DOHH2 (cell line): ENCODE data around the gene ITPR3.

ENCODE experiments used
- H3F3A ChIP-seq: fragments of 200-600 bp; sonication (generic), shearing (Covaris generic); 2 replicates; pipeline ENCODE4 v1.6.0; 2016; ENCODE audit warnings: antibody characterized with exemption, mild to moderate bottlenecking; ENCODE audit not compliant: control insufficient read depth, insufficient read depth
- H3K27ac ChIP-seq: fragments of 200-600 bp; sonication (generic); 2 replicates; pipeline ENCODE4 v1.5.1; 2014; ENCODE audit warnings: low read depth, mild to moderate bottlenecking, low read length, moderate library complexity
- H3K27me3 ChIP-seq: fragments of 200-600 bp; sonication (generic); 2 replicates; pipeline ENCODE4 v1.6.1; 2014; ENCODE audit warnings: mild to moderate bottlenecking, low read length, mixed read lengths; ENCODE audit not compliant: control insufficient read depth
- H3K36me3 ChIP-seq: fragments of 200-600 bp; sonication (generic); 2 replicates; pipeline ENCODE4 v1.6.1; 2014; ENCODE audit warnings: mild to moderate bottlenecking, low read length, moderate library complexity, mixed read lengths; ENCODE audit not compliant: control insufficient read depth
- H3K4me1 ChIP-seq: fragments of 200-600 bp; sonication (generic); 2 replicates; pipeline ENCODE4 v1.6.1; 2014; ENCODE audit warnings: mild to moderate bottlenecking, low read length, mixed read lengths; ENCODE audit not compliant: control insufficient read depth
- H3K4me2 ChIP-seq: fragments of 200-600 bp; sonication (generic); 2 replicates; pipeline ENCODE4 v1.6.0; 2014; ENCODE audit warnings: mild to moderate bottlenecking, low read length, moderate library complexity
- H3K4me3 ChIP-seq: fragments of 200-600 bp; sonication (generic); 2 replicates; pipeline ENCODE4 v1.5.1; 2014; ENCODE audit warnings: mild to moderate bottlenecking, low read length, mixed read lengths
- H3K79me2 ChIP-seq: fragments of 200-600 bp; sonication (generic); 2 replicates; pipeline ENCODE4 v1.6.1; 2014; ENCODE audit warnings: mild to moderate bottlenecking, low read length, mixed read lengths; ENCODE audit not compliant: control insufficient read depth
- H3K9me2 ChIP-seq: fragments of 200-600 bp; sonication (generic); replicated peaks from 2 replicates; pipeline ENCODE4 v1.6.1; 2014; ENCODE audit warnings: mild to moderate bottlenecking, low read length, mixed read lengths; ENCODE audit not compliant: control insufficient read depth
- H3K9me3 ChIP-seq: fragments of 200-600 bp; sonication (generic); 2 replicates; pipeline ENCODE4 v1.6.1; 2014; ENCODE audit warnings: antibody characterized with exemption, low read length, mixed read lengths; ENCODE audit not compliant: control insufficient read depth, insufficient read depth
- H4K20me1 ChIP-seq: fragments of 200-600 bp; sonication (generic); 2 replicates; pipeline ENCODE4 v1.6.0; 2014; ENCODE audit warnings: low read depth, mild to moderate bottlenecking, antibody characterized with exemption, low read length, moderate library complexity; ENCODE audit not compliant: control insufficient read depth, insufficient read depth
- EZH2phosphoT487 ChIP-seq: fragments of 200-600 bp; sonication (generic); IDR thresholded peaks from 2 replicates; pipeline ENCODE4 v1.6.1; 2017; ENCODE audit warnings: borderline replicate concordance, mild to moderate bottlenecking, antibody characterized with exemption, low read length, moderate library complexity, mixed read lengths
- TF ChIP-seq, protein P1 (sequence below): fragments of 200-600 bp; sonication (generic); IDR thresholded peaks from one replicate; pipeline ENCODE4 v1.5.1; 2014; ENCODE audit warnings: antibody characterized with exemption, mild to moderate bottlenecking, low read depth, low read length; ENCODE audit not compliant: poor library complexity, severe bottlenecking

ITPR3 gene

GRCh38 chr6:33676416-33677142 lies 55.5 kb downstream of the ITPR3 start:
- TF ChIP-seq, protein P1, sequence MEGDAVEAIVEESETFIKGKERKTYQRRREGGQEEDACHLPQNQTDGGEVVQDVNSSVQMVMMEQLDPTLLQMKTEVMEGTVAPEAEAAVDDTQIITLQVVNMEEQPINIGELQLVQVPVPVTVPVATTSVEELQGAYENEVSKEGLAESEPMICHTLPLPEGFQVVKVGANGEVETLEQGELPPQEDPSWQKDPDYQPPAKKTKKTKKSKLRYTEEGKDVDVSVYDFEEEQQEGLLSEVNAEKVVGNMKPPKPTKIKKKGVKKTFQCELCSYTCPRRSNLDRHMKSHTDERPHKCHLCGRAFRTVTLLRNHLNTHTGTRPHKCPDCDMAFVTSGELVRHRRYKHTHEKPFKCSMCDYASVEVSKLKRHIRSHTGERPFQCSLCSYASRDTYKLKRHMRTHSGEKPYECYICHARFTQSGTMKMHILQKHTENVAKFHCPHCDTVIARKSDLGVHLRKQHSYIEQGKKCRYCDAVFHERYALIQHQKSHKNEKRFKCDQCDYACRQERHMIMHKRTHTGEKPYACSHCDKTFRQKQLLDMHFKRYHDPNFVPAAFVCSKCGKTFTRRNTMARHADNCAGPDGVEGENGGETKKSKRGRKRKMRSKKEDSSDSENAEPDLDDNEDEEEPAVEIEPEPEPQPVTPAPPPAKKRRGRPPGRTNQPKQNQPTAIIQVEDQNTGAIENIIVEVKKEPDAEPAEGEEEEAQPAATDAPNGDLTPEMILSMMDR: no peak
- TF ChIP-seq EZH2phosphoT487: no peak
- H3K4me1 ChIP-seq: peaks cover 10% of the 10 kb centered on the region
- no peak overlapping the region for H3K4me2 ChIP-seq
- no peak overlapping the region for H3K4me3 ChIP-seq
- no peaks in the 10 kb centered on the region for H3K9me2 ChIP-seq
- H3K27me3 ChIP-seq: no peaks in the 10 kb centered on the region
- H3F3A ChIP-seq: no peaks in the 10 kb centered on the region
- H4K20me1 ChIP-seq: 0 out of 2 replicates have a peak, but pooled peaks cover under 1% of the 10 kb centered on the region
- peaks cover 94% of the 10 kb centered on the region for H3K36me3 ChIP-seq
- H3K79me2 ChIP-seq: no peaks in the 10 kb centered on the region
- no peaks in the 10 kb centered on the region for H3K9me3 ChIP-seq
- H3K27ac ChIP-seq: no peak overlapping the region

- Histone ChIP-seq H4K20me1 (no peaks in the 10 kb centered on the region), H3K4me1 (peaks cover 10% of the 10 kb centered on the region), H3K36me3 (peaks cover 94% of the 10 kb centered on the region), H3K79me2 (no peaks in the 10 kb centered on the region), H3K27ac (no peak overlapping the region), H3K4me3 (no peak overlapping the region), H3K9me3 (no peaks in the 10 kb centered on the region), H3F3A (no peaks in the 10 kb centered on the region), H3K27me3 (no peaks in the 10 kb centered on the region), H3K9me2 (no peaks in the 10 kb centered on the region), H3K4me2 (no peak overlapping the region)
- no peak for TF ChIP-seq EZH2phosphoT487
- TF ChIP-seq, protein P1: no peak
Observed at GRCh38 chr6:33677143-33677660, 56.1 kb downstream of the ITPR3 start.

GRCh38 chr6:33677689-33678088 lies 56.6 kb downstream of the ITPR3 start:
- Histone ChIP-seq H3K4me3 (no peak overlapping the region), H3K36me3 (peaks cover 95% of the 10 kb centered on the region), H4K20me1 (no peaks in the 10 kb centered on the region), H3K27ac (no peak overlapping the region), H3K4me1 (peaks cover 10% of the 10 kb centered on the region), H3K4me2 (no peak overlapping the region), H3K27me3 (no peaks in the 10 kb centered on the region), H3K9me2 (no peaks in the 10 kb centered on the region), H3F3A (no peaks in the 10 kb centered on the region), H3K79me2 (no peaks in the 10 kb centered on the region), H3K9me3 (no peaks in the 10 kb centered on the region)
- TF ChIP-seq, protein P1: no peak
- TF ChIP-seq EZH2phosphoT487: no peak
